ENCODE results near the gene COPG1.

The COPG1 gene

GRCh38 chr3:129282727-129283327 lies 33.4 kb downstream of the COPG1 start:
- TF ChIP-seq CTCF (IDR thresholded peaks at IDR 0.05; ENCODE audit: low read depth, low read length), result no peak
- no peak overlapping the region for H3K4me3 ChIP-seq (ENCODE audit: low read depth, low read length)

DNA sequence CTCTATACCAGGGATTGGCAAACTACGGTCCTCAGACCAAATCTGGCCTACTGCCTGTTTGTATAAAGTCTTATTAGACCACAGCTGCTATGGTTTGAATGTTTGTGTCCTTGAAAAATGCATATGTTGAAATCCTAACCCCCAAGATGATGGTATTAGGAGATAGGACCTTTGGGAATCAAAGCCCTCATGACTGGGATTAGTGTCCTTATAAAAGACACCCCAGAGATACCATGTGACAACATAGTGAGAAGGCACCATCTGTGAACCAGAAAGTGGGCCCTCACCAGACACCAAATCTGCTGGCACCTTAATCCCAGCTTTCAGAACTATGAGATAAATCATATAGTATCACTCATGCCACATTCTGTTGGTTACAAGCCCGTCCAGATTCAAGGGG lies 36.7 kb downstream of the COPG1 start:
- no peak overlapping the region for H3K4me3 ChIP-seq (ENCODE audit: low read depth, low read length)
- TF ChIP-seq CTCF (IDR thresholded peaks at IDR 0.05; ENCODE audit: low read depth, low read length), result no peak

- no peak overlapping the region for H3K4me3 ChIP-seq (ENCODE audit: low read depth, low read length)
- no peak for TF ChIP-seq CTCF (IDR thresholded peaks at IDR 0.05; ENCODE audit: low read depth, low read length)
These were observed 39.0 kb downstream of the COPG1 start for GRCh38 chr3:129288446-129288845.

GRCh38 chr3:129289201-129289921 lies 40.0 kb downstream of the COPG1 start:
- TF ChIP-seq CTCF (IDR thresholded peaks at IDR 0.05; ENCODE audit: low read depth, low read length), result no peak
- H3K4me3 ChIP-seq (ENCODE audit: low read depth, low read length), result no peak overlapping the region

DNA sequence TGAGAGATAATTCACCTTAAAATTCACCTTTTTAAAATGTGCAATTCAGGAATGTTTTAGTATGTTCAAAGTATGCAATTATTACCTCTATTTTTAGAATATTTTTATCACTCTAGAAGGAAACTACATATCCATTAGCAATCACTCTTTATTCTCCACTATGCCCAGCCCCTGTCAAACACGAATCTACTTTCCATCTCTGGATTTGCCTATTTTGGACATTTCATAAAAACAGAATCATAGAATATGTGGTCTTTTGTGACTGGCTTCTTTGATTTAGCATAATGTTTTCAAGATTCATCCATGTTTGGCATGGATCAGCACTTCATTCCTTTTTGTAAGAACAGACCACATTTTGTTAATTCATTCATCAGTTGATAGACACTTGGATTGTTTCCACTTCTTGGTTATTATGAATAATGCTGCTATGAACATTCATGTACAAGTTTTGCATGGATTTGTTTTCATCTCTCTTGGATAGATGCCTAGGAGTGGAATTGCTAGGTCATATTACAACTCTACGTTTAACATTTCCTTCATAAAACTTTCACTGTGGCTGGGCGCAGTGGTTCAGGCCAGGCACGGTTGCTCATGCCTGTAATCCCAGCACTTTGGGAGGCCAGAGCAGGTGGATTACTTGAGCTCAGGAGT lies 42.0 kb downstream of the COPG1 start:
- no peak overlapping the region for H3K4me3 ChIP-seq (ENCODE audit: low read depth, low read length)
- no peak for TF ChIP-seq CTCF (IDR thresholded peaks at IDR 0.05; ENCODE audit: low read depth, low read length)

DNA sequence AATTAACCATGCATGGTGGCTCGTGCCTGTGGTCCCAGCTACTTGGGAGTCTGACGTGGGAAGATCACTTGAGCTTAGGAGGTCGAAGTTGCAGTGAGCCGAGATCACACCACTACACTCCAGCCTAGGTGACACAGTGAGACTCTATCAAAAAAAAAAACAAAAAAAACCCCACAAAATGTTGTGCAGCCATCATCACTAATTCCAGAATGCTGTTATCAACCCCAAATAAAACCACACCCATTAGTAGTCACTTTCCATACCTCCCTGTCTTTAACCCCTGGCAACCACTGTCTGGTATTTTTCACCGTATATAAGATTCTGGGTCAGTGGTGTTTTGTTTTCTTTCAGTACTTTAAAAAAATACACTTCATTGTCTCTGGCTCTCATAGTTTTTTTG lies 45.9 kb downstream of the COPG1 start:
- no peak for TF ChIP-seq CTCF (IDR thresholded peaks at IDR 0.05; ENCODE audit: low read depth, low read length)
- H3K4me3 ChIP-seq (ENCODE audit: low read depth, low read length), result no peak overlapping the region

Measured in WI38 (cell line).